Left hindlimb (tissue), 1 donor: ENCODE results near the gene HSF2BP.
"Not testable (repeated sequence)": the region's sequence is repeated elsewhere in the genome, so short reads cannot be mapped to it uniquely, and the experiment has no call there.

Experiments
- DNase-seq: peaks from one replicate; pipeline ENCODE4 v3.0.0-alpha.2; 2018

The HSF2BP gene

DNA sequence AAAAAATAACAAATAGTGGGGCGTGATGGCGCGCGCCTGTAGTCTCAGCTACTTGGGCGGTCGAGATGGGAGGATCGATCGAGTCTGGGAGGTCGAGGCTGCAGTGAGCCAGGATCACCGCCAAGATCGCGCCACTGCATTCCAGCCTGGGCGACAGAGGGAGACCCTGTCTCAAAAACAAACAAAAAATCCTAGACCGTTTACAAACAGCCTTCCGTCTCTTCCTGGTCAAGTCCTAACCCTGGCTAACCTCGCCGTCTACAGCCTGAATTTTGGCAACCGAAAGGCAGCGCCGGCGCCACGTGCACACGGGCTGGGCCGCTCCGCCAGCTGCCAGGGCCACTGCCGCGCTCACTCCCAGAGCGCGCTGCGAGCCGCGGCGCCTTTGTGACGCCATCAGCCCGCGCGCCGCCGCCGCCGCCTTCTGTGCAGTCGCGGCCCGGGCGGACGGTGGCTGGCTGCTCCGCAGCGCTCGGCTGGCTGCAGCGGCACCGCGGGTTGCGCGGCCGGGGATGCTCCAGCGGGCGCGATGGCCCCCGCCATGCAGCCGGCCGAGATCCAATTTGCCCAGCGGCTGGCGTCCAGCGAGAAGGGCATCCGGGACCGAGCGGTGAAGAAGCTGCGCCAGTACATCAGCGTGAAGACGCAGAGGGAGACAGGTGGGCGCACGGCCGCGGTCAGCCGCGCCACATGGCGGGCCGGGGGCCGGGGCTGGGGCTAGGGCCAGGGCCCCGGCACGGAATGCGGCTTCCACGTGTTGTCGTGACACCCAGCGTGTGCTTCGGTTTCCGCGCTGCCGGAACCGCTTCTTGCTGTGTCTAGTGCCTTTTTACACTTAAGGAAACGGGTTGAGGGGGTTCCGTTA is at the start of gene HSF2BP, which contains the start of gene RRP1B:
Gene HSF2BP, minus strand, starts transcription at position 353 of the 865 bp plus-strand sequence. CDS start 1,392 bp downstream, outside the sequence.
Gene RRP1B, plus strand, starts transcription at position 425 of the 865 bp plus-strand sequence. Its CDS starts 105 bp downstream, at position 530.
- DNase-seq = peak; percentile 88

DNA sequence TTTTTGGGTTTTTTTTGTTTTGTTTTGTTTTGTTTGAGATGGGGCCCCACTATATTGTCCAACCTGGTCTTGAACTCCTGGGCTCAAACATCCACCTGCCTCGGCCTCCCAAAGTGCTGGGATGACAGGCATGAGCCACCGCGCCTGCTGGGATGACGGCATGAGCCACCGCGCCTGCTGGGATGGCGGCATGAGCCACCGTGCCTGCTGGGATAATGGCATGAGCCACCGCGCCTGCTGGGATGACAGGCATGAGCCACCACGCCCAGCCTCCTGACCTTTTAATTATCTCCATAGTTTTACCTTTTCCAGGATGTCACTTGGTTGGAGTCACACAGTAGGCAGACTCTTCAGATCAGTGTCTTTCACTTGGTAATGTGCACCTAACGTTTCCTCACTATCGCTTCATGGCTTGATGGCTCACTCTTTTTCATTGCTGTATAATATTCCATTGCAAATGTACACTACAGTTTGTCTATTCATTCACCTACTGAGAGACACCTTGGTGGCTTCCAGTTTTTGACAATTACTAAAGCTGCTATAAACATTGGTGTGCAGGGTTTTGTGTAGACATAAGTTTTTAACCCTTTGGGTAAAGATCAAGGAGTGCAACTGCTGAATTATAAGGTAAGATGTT is 49.6 kb upstream of the HSF2BP start:
- DNase-seq = no peak

DNA sequence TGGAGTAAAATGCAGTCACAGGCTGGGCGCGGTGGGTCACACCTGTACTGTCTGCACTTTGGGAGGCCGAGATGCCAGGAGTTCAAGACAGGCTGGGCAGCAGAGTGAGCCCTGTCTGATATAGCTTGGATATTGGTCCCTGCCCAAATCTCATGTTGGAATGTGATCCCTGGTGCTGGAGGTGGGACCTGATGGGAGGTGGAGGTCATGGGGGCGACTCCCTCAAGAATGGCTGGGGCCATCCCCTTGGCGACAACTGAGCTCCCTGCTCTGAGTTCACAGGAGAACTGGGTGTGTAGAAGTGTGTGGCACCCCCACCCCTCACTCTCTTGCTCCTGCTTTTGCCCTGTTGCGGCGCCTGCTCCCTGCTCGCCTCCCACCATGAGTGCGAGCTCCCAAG is 48.2 kb upstream of the HSF2BP start:
- no peak for DNase-seq

DNA sequence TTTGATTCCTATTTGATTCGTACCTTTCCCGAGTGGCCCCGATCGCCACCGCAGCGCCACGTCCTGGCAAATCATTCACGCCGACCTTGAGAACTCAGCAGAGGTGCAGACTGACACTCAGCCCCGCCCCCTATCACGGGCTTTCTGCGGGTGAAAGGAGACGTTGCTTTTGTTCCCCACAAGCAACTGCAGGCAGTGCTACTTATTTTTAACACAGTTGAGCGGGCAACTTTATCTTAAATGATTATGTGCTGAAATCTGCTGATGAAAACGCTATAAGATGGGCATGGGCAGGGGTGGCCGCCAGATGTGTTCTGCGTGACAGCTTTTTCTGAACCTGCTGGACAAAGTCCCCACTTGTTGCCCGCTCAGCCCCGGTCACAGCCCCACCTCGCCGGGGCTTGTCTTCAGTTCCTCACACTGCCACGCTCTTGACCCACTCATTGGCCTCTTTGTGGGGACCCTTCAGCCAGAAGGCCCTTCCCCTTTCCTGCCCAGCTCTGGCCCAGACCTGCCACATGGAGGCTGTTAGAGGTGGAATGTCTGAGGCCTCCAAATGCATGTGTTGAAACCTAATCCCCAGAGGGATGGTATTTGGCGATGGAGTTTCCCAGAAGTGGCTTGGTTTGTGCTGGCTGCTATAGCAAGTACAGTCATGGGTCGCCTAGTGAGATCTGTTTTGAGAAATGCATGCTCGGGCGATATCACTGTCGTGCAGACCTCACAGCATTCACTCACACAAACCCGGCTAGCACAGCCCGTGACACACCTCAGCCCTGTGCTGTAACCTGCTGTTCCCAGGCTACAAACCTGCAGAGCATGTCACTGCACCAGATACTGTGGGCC is 44.0 kb upstream of the HSF2BP start:
- no peak for DNase-seq

DNA sequence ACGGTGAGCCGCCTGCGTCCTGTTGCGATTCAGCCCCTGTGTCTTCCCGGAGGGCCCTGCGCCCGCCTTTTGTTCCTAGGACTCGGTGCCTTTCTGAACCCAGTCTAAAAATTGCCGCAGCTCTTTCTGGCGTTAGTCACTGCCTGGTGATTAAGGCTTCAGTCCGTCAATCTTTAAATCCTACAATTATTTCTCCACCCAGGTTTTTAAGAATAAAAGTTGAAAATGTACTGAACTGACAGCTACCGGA is 43.4 kb upstream of the HSF2BP start:
- no peak for DNase-seq

DNA sequence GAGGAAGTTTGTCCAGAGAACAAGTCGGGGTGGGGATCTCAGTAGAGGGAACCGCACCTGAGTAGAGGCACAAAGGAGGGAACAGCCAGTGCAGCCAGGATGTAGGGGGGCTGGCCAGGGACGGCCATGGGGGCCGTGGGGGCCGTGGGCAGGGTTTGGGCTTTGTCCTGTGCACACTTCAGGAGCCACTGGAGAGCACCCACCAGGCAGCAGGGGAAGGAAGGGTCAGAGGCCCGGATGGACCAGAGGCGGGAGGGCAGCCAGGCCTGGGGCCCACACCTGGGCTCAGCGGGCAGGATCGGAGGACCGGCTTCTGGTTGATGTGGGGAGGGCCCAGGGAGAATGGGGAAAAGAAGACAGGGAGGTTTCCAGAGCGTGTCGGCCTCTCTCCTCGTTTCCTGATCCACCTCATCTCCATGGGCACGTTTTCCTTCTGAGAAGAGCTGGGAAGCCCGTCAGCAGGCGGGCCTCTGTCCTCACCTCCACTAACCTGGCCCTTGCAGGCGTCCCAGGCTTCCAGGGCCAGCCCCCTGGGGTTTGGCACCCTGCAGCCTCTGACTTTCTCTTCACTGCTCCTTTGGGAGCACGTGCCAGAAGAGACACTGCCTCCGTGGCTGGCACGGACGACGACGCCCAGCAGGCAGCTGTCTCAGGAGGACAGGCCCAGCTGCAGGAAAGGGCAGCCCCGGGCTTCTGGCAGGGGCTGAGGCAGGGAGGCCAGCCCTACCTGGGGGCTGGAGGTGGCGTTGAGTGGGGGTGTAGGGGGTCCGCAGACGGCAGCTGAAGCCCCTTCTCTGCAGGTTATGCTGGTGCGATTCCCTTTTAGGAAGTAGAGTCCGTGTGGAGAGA is 42.9 kb upstream of the HSF2BP start:
- no peak for DNase-seq

DNA sequence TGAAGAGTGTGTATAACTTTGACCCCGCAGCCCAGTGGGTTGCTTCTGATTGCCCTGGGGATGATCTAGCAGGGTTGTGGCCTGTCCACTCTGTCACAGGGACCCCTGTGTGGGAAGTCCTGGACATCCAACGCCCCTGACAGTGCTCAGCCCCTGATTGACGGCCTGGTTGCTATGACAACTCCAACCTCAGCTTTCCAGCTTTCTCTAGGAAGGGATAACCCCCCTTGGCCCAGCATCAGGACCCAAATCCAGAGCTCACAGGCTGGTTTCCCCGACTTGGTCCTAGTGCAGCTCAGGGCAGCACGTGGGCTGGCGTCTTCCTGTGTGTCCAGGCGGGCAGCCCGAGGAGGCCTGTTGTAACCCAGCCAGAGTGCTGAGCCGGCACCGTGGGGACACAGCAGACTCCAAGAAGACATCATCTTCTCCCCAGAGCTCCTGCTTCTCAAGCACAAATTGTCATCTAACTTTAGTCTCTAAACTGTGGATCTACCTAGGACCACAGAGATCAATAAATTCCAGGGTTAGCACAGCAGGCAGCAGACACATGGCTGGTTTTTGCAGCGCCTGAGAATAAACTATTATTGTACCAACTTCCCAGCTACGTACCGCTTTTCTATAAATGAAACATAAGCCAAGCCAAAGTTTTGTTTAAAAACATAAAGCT is 40.8 kb upstream of the HSF2BP start:
- DNase-seq = no peak

DNA sequence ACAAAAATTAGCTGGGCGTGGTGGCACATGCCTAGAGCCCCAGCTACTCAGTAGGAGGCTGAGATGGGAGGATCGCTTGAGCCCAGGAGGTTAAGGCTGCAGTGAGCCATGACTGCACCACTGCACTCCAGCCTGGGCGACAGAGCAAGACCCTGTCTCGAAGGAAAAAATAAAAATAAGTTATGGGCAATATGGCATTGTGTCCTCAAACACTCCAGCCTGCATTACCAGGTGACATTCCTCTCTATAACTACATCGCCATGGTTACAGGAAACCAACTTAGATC is 40.1 kb upstream of the HSF2BP start:
- DNase-seq = not testable (repeated sequence)

DNA sequence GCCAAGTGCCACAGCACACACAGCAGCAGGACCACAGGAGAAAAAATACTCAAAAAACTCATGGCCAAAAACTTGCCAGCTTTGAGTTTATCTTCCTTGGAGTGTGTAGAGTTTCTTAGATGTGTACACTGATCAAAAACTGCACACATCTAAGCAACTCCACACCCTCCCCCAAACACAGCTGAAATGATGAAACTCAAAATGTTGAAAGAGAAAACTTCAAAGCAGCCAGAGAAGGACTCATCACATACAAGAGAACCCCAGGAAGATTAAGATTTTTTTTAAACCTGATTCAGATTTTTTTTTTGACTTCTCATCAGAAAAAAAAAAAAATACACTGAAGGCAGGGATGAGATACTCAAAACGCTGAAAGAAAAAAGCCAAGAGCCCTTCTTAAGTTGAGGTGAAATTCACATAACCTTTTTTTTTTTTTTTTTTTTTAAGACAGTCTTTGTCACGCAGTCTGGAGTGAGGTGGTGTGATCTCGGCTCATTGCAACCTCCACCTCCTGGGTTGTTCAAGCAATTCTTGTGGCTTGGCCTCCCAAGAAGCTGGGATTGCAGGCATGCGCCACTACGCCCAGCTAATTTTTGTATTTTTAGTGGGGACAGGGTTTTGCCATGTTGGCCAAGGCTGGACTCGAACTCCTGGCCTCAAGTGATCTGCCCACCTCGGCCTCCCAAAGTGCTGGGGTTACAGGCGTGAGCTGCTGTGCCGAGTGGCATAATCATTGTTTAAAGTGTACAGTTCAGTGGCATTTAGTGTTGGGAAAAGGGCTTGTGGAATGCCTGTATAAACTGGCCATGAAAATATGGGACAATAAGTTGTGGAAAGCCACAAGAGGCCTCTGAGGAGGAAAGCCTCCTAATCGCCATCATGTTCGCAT is 38.7 kb upstream of the HSF2BP start:
- DNase-seq = no peak

DNA sequence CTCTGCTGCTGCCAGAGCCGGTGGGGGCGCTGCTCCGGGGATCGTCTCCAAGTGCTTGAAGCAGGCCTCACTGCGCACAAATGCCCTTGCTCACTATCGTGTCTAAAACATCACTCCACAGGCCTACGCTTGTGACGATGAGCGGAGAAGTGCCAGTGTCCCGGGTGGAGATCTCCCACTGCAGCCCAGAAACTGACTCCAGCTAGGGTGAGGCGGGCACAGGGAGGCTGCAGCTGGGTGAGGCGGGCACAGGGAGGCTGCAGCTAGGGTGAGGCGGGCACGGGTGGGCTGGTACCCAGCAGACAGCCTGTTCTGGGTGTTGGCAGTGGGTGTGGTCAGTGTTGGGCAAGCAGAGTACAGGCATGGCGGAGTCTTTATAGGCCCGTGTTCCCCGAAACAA is 36.9 kb upstream of the HSF2BP start:
- DNase-seq = no peak

DNA sequence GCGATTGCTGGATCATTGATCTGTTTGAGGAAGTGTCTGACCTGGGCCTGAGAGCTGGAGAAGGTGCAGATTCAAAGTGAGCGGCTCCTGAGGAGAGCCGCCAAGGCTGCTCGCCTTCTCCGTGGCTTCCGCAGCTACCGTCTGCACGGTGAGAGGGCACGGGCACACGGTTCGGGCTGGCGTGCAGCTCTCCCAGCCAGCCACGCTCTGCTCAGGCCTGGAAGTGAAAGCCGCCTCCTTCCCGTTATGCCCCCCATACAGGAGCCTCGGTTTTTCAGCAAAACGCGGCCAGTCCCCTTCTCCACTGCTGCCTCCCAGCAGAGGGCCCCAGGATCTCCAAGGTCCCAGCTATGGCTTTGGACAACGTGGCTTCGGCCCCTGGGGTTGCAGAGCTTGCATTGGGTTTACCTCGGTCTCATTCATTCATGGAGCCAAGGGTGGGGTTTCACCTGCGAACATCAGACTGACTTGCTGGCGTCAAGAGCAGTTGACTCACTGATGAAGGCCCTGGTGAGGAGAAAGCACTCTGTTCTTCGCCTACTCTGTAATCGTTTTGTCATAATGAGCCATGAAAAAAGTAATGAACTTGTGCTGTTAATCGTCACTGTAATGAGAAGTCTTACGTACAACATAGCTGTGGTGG is 35.3 kb upstream of the HSF2BP start:
- DNase-seq = no peak

DNA sequence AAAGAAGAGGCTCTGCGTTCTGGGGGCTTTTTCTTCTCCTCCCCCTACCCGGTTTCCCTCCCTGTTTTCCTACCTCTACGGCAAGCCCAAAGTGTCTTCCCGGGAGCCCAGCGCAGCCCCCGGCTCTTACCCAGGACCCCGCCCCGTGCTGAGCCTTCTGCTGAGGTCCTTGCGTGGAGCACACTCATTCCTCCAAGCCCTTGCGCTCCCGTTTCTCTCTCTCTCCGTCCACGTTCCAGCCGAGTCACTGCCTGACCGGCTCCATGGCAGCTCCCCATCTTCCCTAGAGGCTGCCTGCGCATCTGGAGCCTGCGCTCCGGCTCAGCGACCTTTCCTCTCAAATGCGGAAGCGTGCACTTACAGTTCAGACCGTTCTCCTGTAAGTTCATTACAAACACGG is 34.7 kb upstream of the HSF2BP start:
- no peak for DNase-seq

DNA sequence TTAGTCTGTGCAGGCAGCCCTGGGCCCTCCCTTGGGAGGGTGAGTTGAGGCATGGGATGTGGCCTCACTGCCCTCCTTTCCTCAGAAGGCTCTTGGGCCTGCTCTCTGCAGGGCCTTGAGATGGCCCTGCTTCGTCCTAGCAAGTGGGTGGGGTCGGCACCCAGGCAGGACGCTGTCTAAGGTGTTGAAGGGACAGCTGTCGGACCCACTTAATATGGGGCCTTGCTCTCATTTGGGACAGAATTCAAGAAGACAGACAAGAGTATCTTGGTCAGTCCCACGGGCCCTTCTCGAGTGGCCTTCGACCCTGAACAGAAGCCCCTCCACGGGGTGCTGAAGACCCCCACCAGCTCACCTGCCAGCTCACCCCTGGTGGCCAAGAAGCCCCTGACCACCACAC is 33.7 kb upstream of the HSF2BP start:
- DNase-seq = no peak

DNA sequence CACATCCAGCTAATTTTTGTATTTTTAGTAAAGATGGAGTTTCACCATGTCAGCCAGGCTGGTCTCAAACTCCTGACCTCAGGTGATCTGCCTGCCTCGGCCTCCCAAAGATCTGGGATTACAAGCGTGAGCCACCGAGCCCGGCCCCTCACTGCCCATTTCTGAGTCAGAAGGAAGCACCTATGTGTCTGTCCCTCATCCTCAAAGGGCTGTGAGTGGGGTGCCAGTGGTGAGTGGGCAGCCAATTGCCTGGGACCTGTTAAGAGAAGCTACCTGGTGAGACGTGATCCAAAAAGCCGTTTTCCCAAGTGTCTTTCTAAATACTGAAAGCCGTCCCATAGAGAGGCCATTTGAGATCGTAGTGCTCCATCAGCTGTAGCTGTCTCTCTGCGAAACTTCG is 32.5 kb upstream of the HSF2BP start:
- DNase-seq = no peak

DNA sequence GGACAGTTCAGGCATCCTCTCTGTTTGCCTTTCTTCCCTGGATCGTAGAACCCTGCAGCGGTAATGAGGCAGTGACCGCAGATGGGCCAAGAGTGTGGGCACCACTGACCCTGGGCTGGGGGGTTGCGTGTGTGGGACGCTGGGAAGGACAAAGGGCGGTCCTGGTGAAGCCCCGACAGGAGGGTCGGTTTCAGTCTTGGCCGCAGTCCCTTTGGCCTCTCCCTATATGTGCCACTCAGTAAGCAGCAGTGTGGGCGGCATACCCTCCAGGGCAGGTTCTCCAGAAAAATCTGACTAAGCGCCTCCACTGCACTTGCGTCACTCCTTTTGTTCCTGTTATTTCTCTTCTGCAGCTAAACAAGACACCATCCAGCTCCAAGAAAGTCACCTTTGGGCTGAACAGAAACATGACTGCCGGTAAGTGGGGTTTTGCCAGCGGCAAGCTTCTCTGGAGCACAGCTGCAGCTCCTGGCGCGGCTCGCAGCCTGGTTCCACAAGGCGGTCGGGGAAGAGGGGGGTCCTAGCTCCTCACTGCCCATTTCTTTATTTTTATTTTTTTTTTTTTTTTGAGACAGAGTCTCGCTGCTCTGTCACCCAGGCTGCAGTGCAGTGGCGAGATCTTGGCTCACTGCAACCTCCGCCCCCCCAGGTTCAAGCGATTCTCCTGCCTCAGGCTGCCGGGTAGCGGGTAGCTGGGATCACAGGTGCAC is 32.0 kb upstream of the HSF2BP start:
- DNase-seq = no peak

DNA sequence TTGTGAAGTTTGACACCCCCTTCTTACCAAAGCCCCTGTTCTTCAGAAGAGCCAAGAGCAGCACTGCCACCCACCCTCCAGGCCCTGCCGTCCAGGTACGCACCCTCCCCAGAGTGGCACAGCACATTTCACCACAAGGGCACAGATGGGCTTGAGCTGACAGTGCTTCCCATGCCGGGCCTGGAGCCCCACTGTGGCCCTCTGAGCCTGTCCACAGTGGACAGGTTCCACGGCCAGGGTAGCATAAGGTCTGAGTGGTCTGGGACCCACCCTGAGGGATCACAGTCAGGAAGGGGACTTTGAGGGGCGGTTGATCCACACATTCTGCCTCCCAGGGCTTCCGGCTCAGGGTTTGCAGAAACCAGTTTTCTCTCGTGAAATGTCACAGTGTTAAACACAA is 31.1 kb upstream of the HSF2BP start:
- DNase-seq = no peak

DNA sequence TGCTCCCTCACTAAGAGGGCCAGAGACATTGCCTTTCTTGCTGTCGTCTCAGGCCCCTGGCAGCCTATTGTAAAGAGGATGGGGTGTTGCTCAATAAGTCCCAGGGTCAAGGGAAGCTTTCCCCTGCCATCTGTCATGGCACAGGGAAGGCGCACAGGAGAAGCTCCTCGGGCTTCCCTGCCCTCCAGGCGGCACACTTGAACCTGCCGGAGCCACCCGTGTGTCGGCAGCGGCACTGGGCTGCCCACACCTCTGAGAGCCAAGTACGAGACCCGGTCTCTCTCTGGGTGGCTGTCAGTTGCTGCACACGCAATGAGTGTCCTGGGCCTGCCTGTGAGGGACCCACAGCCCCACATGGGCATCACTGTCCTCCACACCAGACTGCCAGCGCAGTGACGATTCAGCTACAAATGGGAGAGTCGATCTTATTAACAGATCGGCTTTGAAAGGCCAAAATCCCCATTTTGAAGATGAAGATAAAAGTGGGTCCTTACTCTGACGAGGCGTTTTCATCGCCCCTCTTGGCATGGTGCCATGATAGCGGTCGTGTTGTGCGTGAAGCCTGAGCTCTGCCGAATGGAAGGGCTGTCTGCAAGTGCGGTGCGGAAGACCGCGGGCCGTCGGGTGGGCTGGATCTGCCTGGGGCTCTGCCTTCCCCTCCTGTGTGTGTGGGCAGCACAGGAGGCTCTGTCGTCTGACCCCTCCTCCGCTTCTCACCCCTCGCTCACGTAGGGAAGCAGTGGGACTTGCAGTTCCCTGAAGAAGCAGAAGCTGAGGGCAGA is 30.5 kb upstream of the HSF2BP start:
- no peak for DNase-seq

DNA sequence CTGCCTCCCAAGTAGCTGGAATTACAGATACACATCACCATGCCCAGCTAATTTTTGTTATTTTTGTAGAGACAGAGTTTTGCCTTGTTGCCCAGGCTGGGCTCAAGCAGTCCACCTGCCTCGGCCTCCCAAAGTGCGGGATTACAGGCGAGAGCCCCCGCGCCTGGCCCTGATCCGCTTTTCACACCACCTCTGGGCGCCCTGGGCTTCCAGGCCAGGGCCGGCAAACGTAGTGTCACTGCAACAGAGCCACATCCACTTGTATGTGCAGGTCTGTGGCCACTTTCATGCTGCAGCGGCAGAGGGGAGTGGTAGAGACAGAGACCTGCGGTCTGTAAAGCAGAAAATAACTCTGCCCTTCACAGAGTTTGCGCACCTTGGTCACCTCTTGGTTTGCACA is 29.6 kb upstream of the HSF2BP start:
- no peak for DNase-seq
